ENCODE data around the gene CGB1. TPM values are rescaled to one million over a fixed set of nuclear protein-coding genes. Genes with fewer than 3 reads are reported as not detected.
"Not testable (repeated sequence)": the region's sequence is repeated elsewhere in the genome, so short reads cannot be mapped to it uniquely, and the experiment has no call there.

CGB1 gene
- total and polyA plus RNA-seq, 9 of the 15 experiments (the other 6 are each of a cell fraction or from before 2014, with no cell fraction given): not detected

DNA sequence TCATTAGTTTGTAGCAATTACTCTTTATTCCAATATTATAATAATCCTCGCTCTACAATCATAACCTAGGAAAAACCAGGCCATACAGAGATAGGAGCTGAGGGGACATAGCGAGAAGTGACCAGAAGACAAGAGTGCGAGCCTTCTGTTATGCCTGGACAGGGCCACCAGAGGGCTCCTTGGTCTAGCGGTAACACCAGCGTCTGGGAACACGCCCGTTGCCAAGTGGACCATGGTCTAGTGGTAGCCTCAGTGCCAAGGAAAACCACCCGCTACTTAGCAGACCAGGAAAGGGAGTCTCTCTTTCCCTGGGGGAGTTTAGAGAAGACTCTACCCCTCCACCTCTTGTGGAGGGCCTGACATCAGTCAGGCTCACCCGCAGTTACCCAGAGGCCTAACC, 38.2 kb upstream of the CGB1 start (continued):
- TF ChIP-seq SMC3 (conservative IDR thresholded peaks at IDR 0.05; ENCODE audit: insufficient read depth, low read depth, low read length) (0 out of 2 replicates have a peak, but pooled peaks have one; percentile 5), MAZ (CRISPR knock-in tag; conservative IDR thresholded peaks at IDR 0.05 in 1 of 2, IDR thresholded peaks at IDR 0.05 in 1 of 2) (0 out of 4 replicates have a peak, but pooled peaks of 1 of the 2 experiments have one; percentile 24)
- TF ChIP-seq, protein P1, sequence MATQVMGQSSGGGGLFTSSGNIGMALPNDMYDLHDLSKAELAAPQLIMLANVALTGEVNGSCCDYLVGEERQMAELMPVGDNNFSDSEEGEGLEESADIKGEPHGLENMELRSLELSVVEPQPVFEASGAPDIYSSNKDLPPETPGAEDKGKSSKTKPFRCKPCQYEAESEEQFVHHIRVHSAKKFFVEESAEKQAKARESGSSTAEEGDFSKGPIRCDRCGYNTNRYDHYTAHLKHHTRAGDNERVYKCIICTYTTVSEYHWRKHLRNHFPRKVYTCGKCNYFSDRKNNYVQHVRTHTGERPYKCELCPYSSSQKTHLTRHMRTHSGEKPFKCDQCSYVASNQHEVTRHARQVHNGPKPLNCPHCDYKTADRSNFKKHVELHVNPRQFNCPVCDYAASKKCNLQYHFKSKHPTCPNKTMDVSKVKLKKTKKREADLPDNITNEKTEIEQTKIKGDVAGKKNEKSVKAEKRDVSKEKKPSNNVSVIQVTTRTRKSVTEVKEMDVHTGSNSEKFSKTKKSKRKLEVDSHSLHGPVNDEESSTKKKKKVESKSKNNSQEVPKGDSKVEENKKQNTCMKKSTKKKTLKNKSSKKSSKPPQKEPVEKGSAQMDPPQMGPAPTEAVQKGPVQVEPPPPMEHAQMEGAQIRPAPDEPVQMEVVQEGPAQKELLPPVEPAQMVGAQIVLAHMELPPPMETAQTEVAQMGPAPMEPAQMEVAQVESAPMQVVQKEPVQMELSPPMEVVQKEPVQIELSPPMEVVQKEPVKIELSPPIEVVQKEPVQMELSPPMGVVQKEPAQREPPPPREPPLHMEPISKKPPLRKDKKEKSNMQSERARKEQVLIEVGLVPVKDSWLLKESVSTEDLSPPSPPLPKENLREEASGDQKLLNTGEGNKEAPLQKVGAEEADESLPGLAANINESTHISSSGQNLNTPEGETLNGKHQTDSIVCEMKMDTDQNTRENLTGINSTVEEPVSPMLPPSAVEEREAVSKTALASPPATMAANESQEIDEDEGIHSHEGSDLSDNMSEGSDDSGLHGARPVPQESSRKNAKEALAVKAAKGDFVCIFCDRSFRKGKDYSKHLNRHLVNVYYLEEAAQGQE (IDR thresholded peaks at IDR 0.05; ENCODE audit: borderline replicate concordance): peak; percentile 71; the same call in 1 of the 2 replicates
- TF ChIP-seq, protein P1 (CRISPR knock-in tag; IDR thresholded peaks at IDR 0.05; ENCODE audit: low read depth): not testable (repeated sequence)

All from K562 (cell line).